Neural cell (in vitro differentiated cells): ENCODE results near the gene BRD2. TPM values are rescaled to one million over a fixed set of nuclear protein-coding genes. Genes with fewer than 3 reads are reported as not detected.

Experiments
- H2AFZ ChIP-seq: fragments of 200-600, 300-800 bp; sonication (generic), shearing (Covaris generic); 2 replicates; pipeline ENCODE4 v1.6.0; 2014; ENCODE audit warnings: low read depth, mild to moderate bottlenecking, antibody characterized with exemption, low read length, moderate library complexity
- H3F3A ChIP-seq: fragments of 200-600 bp; shearing (Covaris generic); 2 replicates; pipeline ENCODE4 v1.6.1; 2016; ENCODE audit warnings: mild to moderate bottlenecking, moderate library complexity, mixed read lengths, antibody characterized with exemption, low read length; ENCODE audit not compliant: insufficient read depth, poor library complexity, severe bottlenecking
- H3K27ac ChIP-seq: fragments of 200-600, 300-800 bp; sonication (generic), shearing (Covaris generic); 2 replicates; pipeline ENCODE4 v1.5.1; 2014; ENCODE audit warnings: mild to moderate bottlenecking, low read length, moderate library complexity
- H3K27me3 ChIP-seq: fragments of 300-800, 200-600 bp; sonication (generic), shearing (Covaris generic); 2 replicates; pipeline ENCODE4 v1.6.0; 2014; ENCODE audit warnings: mild to moderate bottlenecking, low read depth, low read length, moderate library complexity; ENCODE audit not compliant: insufficient read depth
- H3K36me3 ChIP-seq: fragments of 300-800, 200-600 bp; sonication (generic), shearing (Covaris generic); 2 replicates; pipeline ENCODE4 v1.5.1; 2014; ENCODE audit warnings: mild to moderate bottlenecking, antibody characterized with exemption, low read length, moderate library complexity; ENCODE audit not compliant: insufficient read depth
- H3K4me2 ChIP-seq: fragments of 300-800, 200-600 bp; sonication (generic), shearing (Covaris generic); 2 replicates; pipeline ENCODE4 v1.6.0; 2014; ENCODE audit warnings: mild to moderate bottlenecking, low read length
- H3K4me3 ChIP-seq: fragments of 300-800, 200-600 bp; sonication (generic), shearing (Covaris generic); 2 replicates; pipeline ENCODE4 v1.5.1; 2014; ENCODE audit warnings: mild to moderate bottlenecking, low read length, moderate library complexity
- H3K79me2 ChIP-seq: fragments of 200-600 bp; shearing (Covaris generic); replicated peaks from 2 replicates; pipeline ENCODE4 v1.6.0; 2014; ENCODE audit warnings: mild to moderate bottlenecking, low read length, moderate library complexity; ENCODE audit not compliant: insufficient read depth
- H3K9ac ChIP-seq: fragments of 300-800, 200-600 bp; sonication (generic), shearing (Covaris generic); 2 replicates; pipeline ENCODE4 v1.6.1; 2016; ENCODE audit warnings: mild to moderate bottlenecking, low read length, mixed read lengths
- H3K9me2 ChIP-seq: fragments of 200-600 bp; shearing (Covaris generic); 2 replicates; pipeline ENCODE4 v1.6.1; 2016; ENCODE audit warnings: mild to moderate bottlenecking, low read length, mixed read lengths; ENCODE audit not compliant: insufficient read depth
- H3K9me3 ChIP-seq: fragments of 200-600, 300-800 bp; sonication (generic), shearing (Covaris generic); 2 replicates; pipeline ENCODE4 v1.6.1; 2016; ENCODE audit warnings: mild to moderate bottlenecking, mixed run types, low read length, moderate library complexity, mixed read lengths
- H4K20me1 ChIP-seq: fragments of 200-600 bp; shearing (Covaris generic); 2 replicates; pipeline ENCODE4 v1.6.1; 2016; ENCODE audit warnings: mild to moderate bottlenecking, mixed run types; ENCODE audit not compliant: insufficient read depth
- EP300 ChIP-seq: fragments of 450-650 bp; conservative IDR thresholded peaks from 2 replicates; pipeline ENCODE4 v1.6.1; 2014; ENCODE audit warnings: antibody characterized with exemption, mild to moderate bottlenecking, moderate library complexity; ENCODE audit not compliant: poor library complexity, severe bottlenecking
- EZH2 ChIP-seq: fragments of 200-600, 300-800 bp; shearing (Covaris generic), sonication (generic); IDR thresholded peaks from 2 replicates; pipeline ENCODE4 v1.6.1; 2014; ENCODE audit warnings: antibody characterized with exemption, low read length, borderline replicate concordance, mild to moderate bottlenecking; ENCODE audit not compliant: insufficient read depth, poor library complexity, severe bottlenecking
- MXI1 ChIP-seq: fragments of 450-650 bp; conservative IDR thresholded peaks from 2 replicates; pipeline ENCODE4 v1.6.1; 2014; ENCODE audit warnings: antibody characterized with exemption, mild to moderate bottlenecking; ENCODE audit not compliant: poor library complexity, severe bottlenecking
- POLR2AphosphoS5 ChIP-seq: IDR thresholded peaks from 2 replicates; pipeline ENCODE4 v1.6.1; 2012
- RAD21 ChIP-seq: fragments of 450-650 bp; conservative IDR thresholded peaks from 2 replicates; pipeline ENCODE4 v1.6.1; 2014; ENCODE audit warnings: antibody characterized with exemption, mild to moderate bottlenecking, moderate library complexity
- SMC3 ChIP-seq: fragments of 450-650 bp; conservative IDR thresholded peaks from 2 replicates; pipeline ENCODE4 v1.6.1; 2014; ENCODE audit warnings: antibody characterized with exemption, mild to moderate bottlenecking, moderate library complexity; ENCODE audit not compliant: poor library complexity
- TAF1 ChIP-seq: IDR thresholded peaks from 2 replicates; pipeline ENCODE4 v1.6.1; 2012; ENCODE audit warnings: low read depth
- polyA plus RNA-seq: library from polyadenylated mRNA; depleted of rRNA; stranded (reverse); fragments of >200 nt; gene quantifications from 2 replicates; pipeline ENCODE4 v1.2.3, GENCODE V29; 2014
- TF ChIP-seq, protein P1 (sequence below): IDR thresholded peaks from 2 replicates; pipeline ENCODE4 v1.6.1; 2012; ENCODE audit warnings: borderline replicate concordance
- TF ChIP-seq, protein P2 (sequence below): fragments of 450-650 bp; IDR thresholded peaks from 2 replicates; pipeline ENCODE4 v1.5.1; 2014; ENCODE audit warnings: antibody characterized with exemption, mild to moderate bottlenecking, moderate library complexity; ENCODE audit not compliant: poor library complexity, severe bottlenecking

Gene BRD2
- polyA plus RNA-seq, 1 donor from 2014 or later = 107 TPM

GRCh38 chr6:32971581-32972352, 3.4 kb downstream of the BRD2 start:
- H3K9ac ChIP-seq = peak overlapping the region; percentile 100
- TF ChIP-seq RAD21 (no peak), EZH2 (no peak), TAF1 (peak; percentile 99), MXI1 (peak; percentile 34), POLR2AphosphoS5 (peak; percentile 98), SMC3 (no peak), EP300 (peak; percentile 88)
- TF ChIP-seq, protein P1, sequence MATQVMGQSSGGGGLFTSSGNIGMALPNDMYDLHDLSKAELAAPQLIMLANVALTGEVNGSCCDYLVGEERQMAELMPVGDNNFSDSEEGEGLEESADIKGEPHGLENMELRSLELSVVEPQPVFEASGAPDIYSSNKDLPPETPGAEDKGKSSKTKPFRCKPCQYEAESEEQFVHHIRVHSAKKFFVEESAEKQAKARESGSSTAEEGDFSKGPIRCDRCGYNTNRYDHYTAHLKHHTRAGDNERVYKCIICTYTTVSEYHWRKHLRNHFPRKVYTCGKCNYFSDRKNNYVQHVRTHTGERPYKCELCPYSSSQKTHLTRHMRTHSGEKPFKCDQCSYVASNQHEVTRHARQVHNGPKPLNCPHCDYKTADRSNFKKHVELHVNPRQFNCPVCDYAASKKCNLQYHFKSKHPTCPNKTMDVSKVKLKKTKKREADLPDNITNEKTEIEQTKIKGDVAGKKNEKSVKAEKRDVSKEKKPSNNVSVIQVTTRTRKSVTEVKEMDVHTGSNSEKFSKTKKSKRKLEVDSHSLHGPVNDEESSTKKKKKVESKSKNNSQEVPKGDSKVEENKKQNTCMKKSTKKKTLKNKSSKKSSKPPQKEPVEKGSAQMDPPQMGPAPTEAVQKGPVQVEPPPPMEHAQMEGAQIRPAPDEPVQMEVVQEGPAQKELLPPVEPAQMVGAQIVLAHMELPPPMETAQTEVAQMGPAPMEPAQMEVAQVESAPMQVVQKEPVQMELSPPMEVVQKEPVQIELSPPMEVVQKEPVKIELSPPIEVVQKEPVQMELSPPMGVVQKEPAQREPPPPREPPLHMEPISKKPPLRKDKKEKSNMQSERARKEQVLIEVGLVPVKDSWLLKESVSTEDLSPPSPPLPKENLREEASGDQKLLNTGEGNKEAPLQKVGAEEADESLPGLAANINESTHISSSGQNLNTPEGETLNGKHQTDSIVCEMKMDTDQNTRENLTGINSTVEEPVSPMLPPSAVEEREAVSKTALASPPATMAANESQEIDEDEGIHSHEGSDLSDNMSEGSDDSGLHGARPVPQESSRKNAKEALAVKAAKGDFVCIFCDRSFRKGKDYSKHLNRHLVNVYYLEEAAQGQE = peak; percentile 97
- TF ChIP-seq, protein P2, sequence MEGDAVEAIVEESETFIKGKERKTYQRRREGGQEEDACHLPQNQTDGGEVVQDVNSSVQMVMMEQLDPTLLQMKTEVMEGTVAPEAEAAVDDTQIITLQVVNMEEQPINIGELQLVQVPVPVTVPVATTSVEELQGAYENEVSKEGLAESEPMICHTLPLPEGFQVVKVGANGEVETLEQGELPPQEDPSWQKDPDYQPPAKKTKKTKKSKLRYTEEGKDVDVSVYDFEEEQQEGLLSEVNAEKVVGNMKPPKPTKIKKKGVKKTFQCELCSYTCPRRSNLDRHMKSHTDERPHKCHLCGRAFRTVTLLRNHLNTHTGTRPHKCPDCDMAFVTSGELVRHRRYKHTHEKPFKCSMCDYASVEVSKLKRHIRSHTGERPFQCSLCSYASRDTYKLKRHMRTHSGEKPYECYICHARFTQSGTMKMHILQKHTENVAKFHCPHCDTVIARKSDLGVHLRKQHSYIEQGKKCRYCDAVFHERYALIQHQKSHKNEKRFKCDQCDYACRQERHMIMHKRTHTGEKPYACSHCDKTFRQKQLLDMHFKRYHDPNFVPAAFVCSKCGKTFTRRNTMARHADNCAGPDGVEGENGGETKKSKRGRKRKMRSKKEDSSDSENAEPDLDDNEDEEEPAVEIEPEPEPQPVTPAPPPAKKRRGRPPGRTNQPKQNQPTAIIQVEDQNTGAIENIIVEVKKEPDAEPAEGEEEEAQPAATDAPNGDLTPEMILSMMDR = no peak
- H2AFZ ChIP-seq = no peak overlapping the region
- no peaks in the 10 kb centered on the region for H3K9me3 ChIP-seq
- H4K20me1 ChIP-seq = peaks cover 46% of the 10 kb centered on the region
- no peaks in the 10 kb centered on the region for H3K27me3 ChIP-seq
- peak overlapping the region; percentile 96 for H3K4me2 ChIP-seq
- H3K36me3 ChIP-seq = peaks cover 8% of the 10 kb centered on the region
- H3K27ac ChIP-seq = peak overlapping the region; percentile 100
- H3K79me2 ChIP-seq = peaks cover 74% of the 10 kb centered on the region
- peak overlapping the region; percentile 97 for H3K4me3 ChIP-seq
- H3K9me2 ChIP-seq = no peaks in the 10 kb centered on the region
- peaks cover 14% of the 10 kb centered on the region for H3F3A ChIP-seq

- no peaks in the 10 kb centered on the region for H3K9me3 ChIP-seq
- no peaks in the 10 kb centered on the region for H3K27me3 ChIP-seq
- H4K20me1 ChIP-seq = peaks cover 54% of the 10 kb centered on the region
- peak overlapping the region; percentile 90 for H3K4me2 ChIP-seq
- H2AFZ ChIP-seq = no peak overlapping the region
- TF ChIP-seq, protein P1 = peak; percentile 58
- TF ChIP-seq EP300 = no peak
- H3K9ac ChIP-seq = peak overlapping the region; percentile 95
- H3K9me2 ChIP-seq = no peaks in the 10 kb centered on the region
- peak overlapping the region; percentile 89 for H3K27ac ChIP-seq
- H3K36me3 ChIP-seq = peaks cover 15% of the 10 kb centered on the region
- peaks cover 77% of the 10 kb centered on the region for H3K79me2 ChIP-seq
- peaks cover 8% of the 10 kb centered on the region for H3F3A ChIP-seq
- peak overlapping the region; percentile 97 for H3K4me3 ChIP-seq
Observed at GRCh38 chr6:32972353-32973143, 4.2 kb downstream of the BRD2 start.
